Activated CD8-positive, alpha-beta memory T cell treated with anti-CD3 and anti-CD28 coated beads, Interleukin-2, amount 50 U/mL, for 4 hours (primary cell): Measurements from ENCODE around the gene ERMARD.

ENCODE experiments used
- DNase-seq: peaks from one replicate; pipeline ENCODE4 v3.0.0-alpha.2; 2020

ERMARD gene

DNA sequence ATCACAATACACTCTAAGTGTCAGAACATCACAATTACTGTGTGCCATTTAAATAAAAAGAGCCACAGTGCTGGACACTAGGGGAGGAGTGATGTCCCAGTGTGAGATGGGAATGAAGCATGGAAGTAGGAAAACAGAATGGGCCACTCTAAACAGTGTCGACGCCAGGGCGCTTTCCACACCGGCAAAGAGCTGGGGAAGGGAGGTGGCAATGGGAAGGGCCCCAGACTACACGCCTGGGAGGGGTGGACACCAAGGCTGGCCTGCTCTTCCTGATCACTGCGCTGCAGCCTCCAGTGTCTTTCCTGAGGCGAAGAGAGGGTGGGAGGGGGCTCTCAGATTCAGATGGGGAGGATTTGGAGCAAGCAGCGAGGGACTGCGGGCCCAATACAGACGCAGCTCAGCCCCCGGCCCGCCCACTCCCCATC is 75.9 kb downstream of the ERMARD start:
- DNase-seq: no peak

GRCh38 chr6:169828176-169828575 is 76.8 kb downstream of the ERMARD start:
- DNase-seq: no peak

DNA sequence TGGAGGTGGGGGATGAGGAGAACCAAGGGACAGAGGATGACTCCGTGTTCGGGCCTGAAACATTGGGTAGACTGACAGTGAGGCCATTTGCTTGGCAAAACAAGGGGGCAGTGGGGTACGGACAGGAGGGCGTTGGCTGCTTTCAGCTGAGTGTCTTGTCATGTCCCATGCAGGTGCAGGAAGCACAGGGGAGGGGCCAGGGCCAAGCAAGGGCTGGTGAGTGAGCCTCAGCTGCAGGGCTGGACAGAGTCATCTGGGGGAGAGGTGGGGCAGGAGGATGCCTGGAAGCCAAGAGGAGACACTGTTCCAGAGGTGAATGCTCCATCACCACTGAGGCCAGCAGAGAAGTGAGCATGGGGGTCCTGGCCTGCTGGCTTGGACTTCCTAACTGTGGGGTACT is 78.4 kb downstream of the ERMARD start:
- no peak for DNase-seq

- DNase-seq: no peak
These were observed 79.5 kb downstream of the ERMARD start for GRCh38 chr6:169830876-169831275.
